Liver (tissue), 3 donors: Measurements from ENCODE around the gene VASH1.

ENCODE experiments used
- FOXA2 ChIP-seq: IDR thresholded peaks from 2 replicates; pipeline ENCODE4 v1.6.1; 2016; ENCODE audit warnings: antibody characterized with exemption
- HNF4A ChIP-seq, 2 donors: conservative IDR thresholded peaks; 2 replicates each; pipeline ENCODE4 v1.6.1; 2016; ENCODE audit warnings: antibody characterized with exemption in 2 of 2, mild to moderate bottlenecking in 2 of 2
- HNF4G ChIP-seq: IDR thresholded peaks from 2 replicates; pipeline ENCODE4 v1.6.1; 2016; ENCODE audit warnings: antibody characterized with exemption
- JUND ChIP-seq, 2 donors: IDR thresholded peaks; 2 replicates each; pipeline ENCODE4 v1.6.1; 2016; ENCODE audit warnings: antibody characterized with exemption in 2 of 2
- RAD21 ChIP-seq, 2 donors: IDR thresholded peaks; 2 replicates each; pipeline ENCODE4 v1.6.1; 2016; ENCODE audit warnings: antibody characterized with exemption in 2 of 2, mild to moderate bottlenecking in 2 of 2
- RXRA ChIP-seq, 2 donors: IDR thresholded peaks; 2 replicates each; pipeline ENCODE4 v1.6.1; 2017 to 2018; ENCODE audit warnings: antibody characterized with exemption in 2 of 2, mild to moderate bottlenecking in 1 of 2
- SP1 ChIP-seq: IDR thresholded peaks from 2 replicates; pipeline ENCODE4 v1.6.1; 2018; ENCODE audit warnings: antibody characterized with exemption, mild to moderate bottlenecking
- TAF1 ChIP-seq: conservative IDR thresholded peaks from 2 replicates; pipeline ENCODE4 v1.6.1; 2016; ENCODE audit warnings: antibody characterized with exemption, mild to moderate bottlenecking
- YY1 ChIP-seq: IDR thresholded peaks from 2 replicates; pipeline ENCODE4 v1.6.1; 2016; ENCODE audit warnings: antibody characterized with exemption, mild to moderate bottlenecking
- TF ChIP-seq, protein P1 (sequence below): fragments of 150-350 bp; IDR thresholded peaks from 2 replicates; pipeline ENCODE4 v1.5.1; 2017; ENCODE audit warnings: improper control_type of control experiment, low read depth, low read length; ENCODE audit not compliant: missing input control
- TF ChIP-seq, protein P2 (sequence below): IDR thresholded peaks from 2 replicates; pipeline ENCODE4 v1.6.1; 2016; ENCODE audit warnings: antibody characterized with exemption, mild to moderate bottlenecking
- TF ChIP-seq, protein P3 (sequence below): IDR thresholded peaks from 2 replicates; pipeline ENCODE4 v1.6.1; 2016; ENCODE audit warnings: antibody characterized with exemption
- TF ChIP-seq, protein P4 (sequence below): IDR thresholded peaks from 2 replicates; pipeline ENCODE4 v1.6.1; 2016; ENCODE audit warnings: antibody characterized with exemption
- TF ChIP-seq, protein P5 (sequence below): IDR thresholded peaks from 2 replicates; pipeline ENCODE4 v1.6.1; 2016; ENCODE audit warnings: antibody characterized with exemption
- donor health status: healthy.
- donor health status: healthy.

DNA sequence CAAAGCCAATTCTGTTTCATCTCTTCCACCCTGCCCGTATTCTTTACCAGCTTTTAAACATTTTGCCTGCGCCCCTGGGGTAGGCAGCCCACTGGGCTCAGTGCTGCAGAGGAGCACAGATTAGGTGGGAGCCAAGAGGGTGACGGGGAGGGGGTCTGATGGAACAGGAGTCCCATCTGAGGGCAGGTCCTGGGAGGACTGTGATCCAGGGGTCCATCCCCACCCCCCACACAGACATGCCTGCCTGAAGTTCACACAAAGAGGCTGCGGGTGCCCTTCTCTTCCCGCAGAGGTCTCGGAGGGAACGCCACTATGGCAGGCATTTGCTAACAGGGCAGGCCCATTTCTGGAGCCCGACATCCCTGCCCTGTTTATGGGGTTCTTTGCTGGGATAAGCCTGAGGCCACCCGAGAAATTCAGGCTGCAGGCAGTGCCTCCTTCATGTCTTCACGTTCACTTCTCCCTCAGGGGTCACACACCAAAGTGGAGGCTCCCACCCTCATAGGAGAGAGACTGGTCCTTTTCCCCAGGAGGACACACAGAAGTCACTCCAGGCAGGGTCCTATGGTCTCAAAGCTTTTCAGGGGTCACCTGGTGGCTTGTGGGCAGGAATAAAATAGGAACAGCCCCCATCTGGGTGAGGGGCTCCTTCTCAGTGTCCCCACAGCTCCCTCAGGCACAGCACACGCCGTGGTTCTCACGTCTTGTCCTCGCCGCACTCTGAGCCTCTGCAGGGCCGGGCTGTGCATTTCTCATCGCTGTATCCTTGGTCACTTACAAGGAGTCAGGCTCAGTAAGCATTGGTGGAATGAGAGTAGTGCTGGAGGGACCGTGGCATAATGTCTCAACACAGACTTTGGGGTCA is 12.9 kb downstream of the VASH1 start:
- TF ChIP-seq, protein P1, sequence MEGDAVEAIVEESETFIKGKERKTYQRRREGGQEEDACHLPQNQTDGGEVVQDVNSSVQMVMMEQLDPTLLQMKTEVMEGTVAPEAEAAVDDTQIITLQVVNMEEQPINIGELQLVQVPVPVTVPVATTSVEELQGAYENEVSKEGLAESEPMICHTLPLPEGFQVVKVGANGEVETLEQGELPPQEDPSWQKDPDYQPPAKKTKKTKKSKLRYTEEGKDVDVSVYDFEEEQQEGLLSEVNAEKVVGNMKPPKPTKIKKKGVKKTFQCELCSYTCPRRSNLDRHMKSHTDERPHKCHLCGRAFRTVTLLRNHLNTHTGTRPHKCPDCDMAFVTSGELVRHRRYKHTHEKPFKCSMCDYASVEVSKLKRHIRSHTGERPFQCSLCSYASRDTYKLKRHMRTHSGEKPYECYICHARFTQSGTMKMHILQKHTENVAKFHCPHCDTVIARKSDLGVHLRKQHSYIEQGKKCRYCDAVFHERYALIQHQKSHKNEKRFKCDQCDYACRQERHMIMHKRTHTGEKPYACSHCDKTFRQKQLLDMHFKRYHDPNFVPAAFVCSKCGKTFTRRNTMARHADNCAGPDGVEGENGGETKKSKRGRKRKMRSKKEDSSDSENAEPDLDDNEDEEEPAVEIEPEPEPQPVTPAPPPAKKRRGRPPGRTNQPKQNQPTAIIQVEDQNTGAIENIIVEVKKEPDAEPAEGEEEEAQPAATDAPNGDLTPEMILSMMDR = no peak
- TF ChIP-seq, protein P2, sequence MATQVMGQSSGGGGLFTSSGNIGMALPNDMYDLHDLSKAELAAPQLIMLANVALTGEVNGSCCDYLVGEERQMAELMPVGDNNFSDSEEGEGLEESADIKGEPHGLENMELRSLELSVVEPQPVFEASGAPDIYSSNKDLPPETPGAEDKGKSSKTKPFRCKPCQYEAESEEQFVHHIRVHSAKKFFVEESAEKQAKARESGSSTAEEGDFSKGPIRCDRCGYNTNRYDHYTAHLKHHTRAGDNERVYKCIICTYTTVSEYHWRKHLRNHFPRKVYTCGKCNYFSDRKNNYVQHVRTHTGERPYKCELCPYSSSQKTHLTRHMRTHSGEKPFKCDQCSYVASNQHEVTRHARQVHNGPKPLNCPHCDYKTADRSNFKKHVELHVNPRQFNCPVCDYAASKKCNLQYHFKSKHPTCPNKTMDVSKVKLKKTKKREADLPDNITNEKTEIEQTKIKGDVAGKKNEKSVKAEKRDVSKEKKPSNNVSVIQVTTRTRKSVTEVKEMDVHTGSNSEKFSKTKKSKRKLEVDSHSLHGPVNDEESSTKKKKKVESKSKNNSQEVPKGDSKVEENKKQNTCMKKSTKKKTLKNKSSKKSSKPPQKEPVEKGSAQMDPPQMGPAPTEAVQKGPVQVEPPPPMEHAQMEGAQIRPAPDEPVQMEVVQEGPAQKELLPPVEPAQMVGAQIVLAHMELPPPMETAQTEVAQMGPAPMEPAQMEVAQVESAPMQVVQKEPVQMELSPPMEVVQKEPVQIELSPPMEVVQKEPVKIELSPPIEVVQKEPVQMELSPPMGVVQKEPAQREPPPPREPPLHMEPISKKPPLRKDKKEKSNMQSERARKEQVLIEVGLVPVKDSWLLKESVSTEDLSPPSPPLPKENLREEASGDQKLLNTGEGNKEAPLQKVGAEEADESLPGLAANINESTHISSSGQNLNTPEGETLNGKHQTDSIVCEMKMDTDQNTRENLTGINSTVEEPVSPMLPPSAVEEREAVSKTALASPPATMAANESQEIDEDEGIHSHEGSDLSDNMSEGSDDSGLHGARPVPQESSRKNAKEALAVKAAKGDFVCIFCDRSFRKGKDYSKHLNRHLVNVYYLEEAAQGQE = no peak
- TF ChIP-seq SP1 = no peak
- TF ChIP-seq, protein P3, sequence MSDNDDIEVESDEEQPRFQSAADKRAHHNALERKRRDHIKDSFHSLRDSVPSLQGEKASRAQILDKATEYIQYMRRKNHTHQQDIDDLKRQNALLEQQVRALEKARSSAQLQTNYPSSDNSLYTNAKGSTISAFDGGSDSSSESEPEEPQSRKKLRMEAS = no peak
- TF ChIP-seq RXRA (IDR thresholded peaks at IDR 0.05) = no peak
- TF ChIP-seq YY1 = no peak
- no peak for TF ChIP-seq RAD21 (IDR thresholded peaks at IDR 0.05)
- no peak for TF ChIP-seq HNF4G
- no peak for TF ChIP-seq TAF1
- TF ChIP-seq, protein P4, sequence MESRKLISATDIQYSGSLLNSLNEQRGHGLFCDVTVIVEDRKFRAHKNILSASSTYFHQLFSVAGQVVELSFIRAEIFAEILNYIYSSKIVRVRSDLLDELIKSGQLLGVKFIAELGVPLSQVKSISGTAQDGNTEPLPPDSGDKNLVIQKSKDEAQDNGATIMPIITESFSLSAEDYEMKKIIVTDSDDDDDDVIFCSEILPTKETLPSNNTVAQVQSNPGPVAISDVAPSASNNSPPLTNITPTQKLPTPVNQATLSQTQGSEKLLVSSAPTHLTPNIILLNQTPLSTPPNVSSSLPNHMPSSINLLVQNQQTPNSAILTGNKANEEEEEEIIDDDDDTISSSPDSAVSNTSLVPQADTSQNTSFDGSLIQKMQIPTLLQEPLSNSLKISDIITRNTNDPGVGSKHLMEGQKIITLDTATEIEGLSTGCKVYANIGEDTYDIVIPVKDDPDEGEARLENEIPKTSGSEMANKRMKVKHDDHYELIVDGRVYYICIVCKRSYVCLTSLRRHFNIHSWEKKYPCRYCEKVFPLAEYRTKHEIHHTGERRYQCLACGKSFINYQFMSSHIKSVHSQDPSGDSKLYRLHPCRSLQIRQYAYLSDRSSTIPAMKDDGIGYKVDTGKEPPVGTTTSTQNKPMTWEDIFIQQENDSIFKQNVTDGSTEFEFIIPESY = no peak
- no peak for TF ChIP-seq HNF4A (conservative IDR thresholded peaks at IDR 0.05)
- TF ChIP-seq, protein P5, sequence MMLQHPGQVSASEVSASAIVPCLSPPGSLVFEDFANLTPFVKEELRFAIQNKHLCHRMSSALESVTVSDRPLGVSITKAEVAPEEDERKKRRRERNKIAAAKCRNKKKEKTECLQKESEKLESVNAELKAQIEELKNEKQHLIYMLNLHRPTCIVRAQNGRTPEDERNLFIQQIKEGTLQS = no peak
- TF ChIP-seq FOXA2 = no peak
- TF ChIP-seq JUND (IDR thresholded peaks at IDR 0.05) = no peak
